SU-DHL-6 (cell line): ENCODE measurements around the gene USB1.

Experiments used
- H2AFZ ChIP-seq: fragments of 200-600 bp; sonication (generic); 2 replicates; pipeline ENCODE4 v1.6.1; 2014; ENCODE audit warnings: low read depth, mild to moderate bottlenecking, moderate library complexity, mixed read lengths, antibody characterized with exemption, low read length; ENCODE audit not compliant: severe bottlenecking
- H3F3A ChIP-seq: fragments of 200-600 bp; shearing (Covaris generic); 2 replicates; pipeline ENCODE4 v1.6.0; 2016; ENCODE audit warnings: antibody characterized with exemption, mild to moderate bottlenecking; ENCODE audit not compliant: insufficient read depth
- H3K27ac ChIP-seq: fragments of 200-600 bp; sonication (generic); 2 replicates; pipeline ENCODE4 v1.5.1; 2016; ENCODE audit warnings: low read depth, mild to moderate bottlenecking, low read length, moderate library complexity, mixed read lengths
- H3K27me3 ChIP-seq: fragments of 200-600 bp; sonication (generic), shearing (Covaris generic); 2 replicates; pipeline ENCODE4 v1.6.0; 2014; ENCODE audit warnings: mild to moderate bottlenecking, low read length
- H3K36me3 ChIP-seq: fragments of 200-600 bp; sonication (generic); 2 replicates; pipeline ENCODE4 v1.6.1; 2014; ENCODE audit warnings: mild to moderate bottlenecking, low read length, mixed read lengths
- H3K4me2 ChIP-seq: fragments of 300-600, 200-600 bp; shearing (Covaris generic), sonication (generic); 2 replicates; pipeline ENCODE4 v1.6.0; 2014; ENCODE audit warnings: low read length, low read depth, mild to moderate bottlenecking; ENCODE audit not compliant: poor library complexity, severe bottlenecking
- H3K4me3 ChIP-seq: fragments of 200-600 bp; sonication (generic); 2 replicates; pipeline ENCODE4 v1.5.1; 2014; ENCODE audit warnings: antibody characterized with exemption, low read length, mild to moderate bottlenecking, mixed read lengths; ENCODE audit not compliant: insufficient read depth, poor library complexity, severe bottlenecking
- H3K79me2 ChIP-seq: fragments of 200-600 bp; sonication (generic); 2 replicates; pipeline ENCODE4 v1.6.1; 2014; ENCODE audit warnings: mild to moderate bottlenecking, low read length, moderate library complexity; ENCODE audit not compliant: insufficient read depth
- H3K9ac ChIP-seq: fragments of 200-600 bp; sonication (generic); 2 replicates; pipeline ENCODE4 v1.7.0; 2014; ENCODE audit warnings: mild to moderate bottlenecking, low read length
- H3K9me2 ChIP-seq: fragments of 200-600 bp; sonication (generic); replicated peaks from 2 replicates; pipeline ENCODE4 v1.6.1; 2014; ENCODE audit warnings: low read length; ENCODE audit not compliant: insufficient read depth
- H3K9me3 ChIP-seq: fragments of 200-600 bp; sonication (generic); 2 replicates; pipeline ENCODE4 v1.6.1; 2014; ENCODE audit warnings: low read length, mixed read lengths; ENCODE audit not compliant: insufficient read depth
- H4K20me1 ChIP-seq: fragments of 200-600 bp; sonication (generic); 2 replicates; pipeline ENCODE4 v1.6.1; 2014; ENCODE audit warnings: low read depth, mild to moderate bottlenecking, antibody characterized with exemption, low read length, moderate library complexity, mixed read lengths
- EZH2phosphoT487 ChIP-seq: fragments of 200-600 bp; sonication (generic), shearing (Covaris generic); conservative IDR thresholded peaks from 2 replicates; pipeline ENCODE4 v1.6.1; 2018; ENCODE audit warnings: mild to moderate bottlenecking, antibody characterized with exemption, low read length, moderate library complexity, mixed read lengths
- TF ChIP-seq, protein P1 (sequence below): fragments of 200-600 bp; sonication (generic); IDR thresholded peaks from one replicate; pipeline ENCODE4 v1.5.1; 2017; ENCODE audit warnings: antibody characterized with exemption, mild to moderate bottlenecking, low read length, moderate library complexity; ENCODE audit not compliant: insufficient read depth, poor library complexity, severe bottlenecking

USB1 gene, protein sequence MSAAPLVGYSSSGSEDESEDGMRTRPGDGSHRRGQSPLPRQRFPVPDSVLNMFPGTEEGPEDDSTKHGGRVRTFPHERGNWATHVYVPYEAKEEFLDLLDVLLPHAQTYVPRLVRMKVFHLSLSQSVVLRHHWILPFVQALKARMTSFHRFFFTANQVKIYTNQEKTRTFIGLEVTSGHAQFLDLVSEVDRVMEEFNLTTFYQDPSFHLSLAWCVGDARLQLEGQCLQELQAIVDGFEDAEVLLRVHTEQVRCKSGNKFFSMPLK

DNA sequence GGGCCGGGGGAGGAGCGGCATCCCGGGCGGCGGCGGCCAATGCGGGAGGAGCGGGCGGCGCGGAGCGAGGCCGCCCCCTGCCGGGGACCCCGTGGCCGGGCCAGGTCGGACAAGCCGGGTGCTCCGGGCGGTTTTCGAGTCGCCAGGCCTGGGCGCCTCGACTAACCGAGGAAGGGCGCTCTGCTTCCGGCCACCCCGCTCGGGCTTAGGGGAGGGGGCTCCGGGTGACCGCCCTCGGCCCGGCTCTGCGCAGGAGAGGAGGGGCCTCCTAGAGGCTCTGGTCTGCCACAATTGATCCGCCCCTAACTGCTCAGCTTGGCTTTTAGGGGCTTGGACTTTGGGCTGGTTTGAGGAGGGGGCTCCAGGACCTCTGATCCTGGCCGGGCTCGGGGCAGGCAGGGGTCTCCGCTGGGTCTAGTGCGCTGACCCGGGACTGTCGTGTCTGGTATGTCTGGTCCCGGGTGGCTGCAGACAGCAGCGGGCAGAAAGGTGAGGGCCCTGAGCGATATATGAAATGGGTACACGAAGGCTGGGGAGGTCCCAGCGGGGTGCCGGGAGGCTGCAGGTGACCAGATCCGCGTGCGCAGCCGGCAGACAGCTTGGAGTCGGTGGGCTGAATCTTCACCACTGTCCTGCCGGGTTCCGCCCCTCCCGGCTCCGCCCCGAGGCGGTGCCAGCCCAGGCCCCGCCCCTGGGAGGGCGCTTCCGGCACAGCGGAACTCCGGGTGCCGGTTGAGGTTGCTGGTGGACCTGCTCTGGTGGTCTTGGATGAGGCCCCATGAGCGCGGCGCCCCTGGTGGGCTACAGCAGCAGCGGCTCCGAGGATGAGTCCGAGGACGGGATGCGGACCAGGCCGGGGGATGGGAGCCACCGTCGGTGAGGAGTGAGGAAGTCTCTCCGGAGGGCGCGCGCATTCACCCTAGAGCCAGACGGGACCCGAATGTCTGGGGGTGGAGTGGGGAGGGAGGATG is at the start of gene USB1:
TSS of gene USB1 (plus strand) at position 702 of the 971 bp plus-strand sequence. CDS start at position 779, 77 bp downstream.
- peak within 1 kb of the TSS; percentile 93 for H2AFZ ChIP-seq
- peak within 1 kb of the TSS; percentile 83 for H3K9ac ChIP-seq
- H3K9me3 ChIP-seq: no peaks in the 10 kb centered on the region
- peak within 1 kb of the TSS; percentile 95 for H3K4me2 ChIP-seq
- H4K20me1 ChIP-seq: no peaks in the 10 kb centered on the region
- H3K4me3 ChIP-seq: peak within 1 kb of the TSS; percentile 80
- H3K27me3 ChIP-seq: no peaks in the 10 kb centered on the region
- no peaks in the 10 kb centered on the region; the same call in 1 of the 2 replicates for H3K36me3 ChIP-seq
- peak within 1 kb of the TSS; percentile 67 for H3K27ac ChIP-seq
- peaks cover 15% of the 10 kb centered on the region for H3F3A ChIP-seq
- no peaks in the 10 kb centered on the region for H3K79me2 ChIP-seq
- TF ChIP-seq EZH2phosphoT487: no peak
- TF ChIP-seq, protein P1, sequence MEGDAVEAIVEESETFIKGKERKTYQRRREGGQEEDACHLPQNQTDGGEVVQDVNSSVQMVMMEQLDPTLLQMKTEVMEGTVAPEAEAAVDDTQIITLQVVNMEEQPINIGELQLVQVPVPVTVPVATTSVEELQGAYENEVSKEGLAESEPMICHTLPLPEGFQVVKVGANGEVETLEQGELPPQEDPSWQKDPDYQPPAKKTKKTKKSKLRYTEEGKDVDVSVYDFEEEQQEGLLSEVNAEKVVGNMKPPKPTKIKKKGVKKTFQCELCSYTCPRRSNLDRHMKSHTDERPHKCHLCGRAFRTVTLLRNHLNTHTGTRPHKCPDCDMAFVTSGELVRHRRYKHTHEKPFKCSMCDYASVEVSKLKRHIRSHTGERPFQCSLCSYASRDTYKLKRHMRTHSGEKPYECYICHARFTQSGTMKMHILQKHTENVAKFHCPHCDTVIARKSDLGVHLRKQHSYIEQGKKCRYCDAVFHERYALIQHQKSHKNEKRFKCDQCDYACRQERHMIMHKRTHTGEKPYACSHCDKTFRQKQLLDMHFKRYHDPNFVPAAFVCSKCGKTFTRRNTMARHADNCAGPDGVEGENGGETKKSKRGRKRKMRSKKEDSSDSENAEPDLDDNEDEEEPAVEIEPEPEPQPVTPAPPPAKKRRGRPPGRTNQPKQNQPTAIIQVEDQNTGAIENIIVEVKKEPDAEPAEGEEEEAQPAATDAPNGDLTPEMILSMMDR: peak; percentile 29
- H3K9me2 ChIP-seq: no peaks in the 10 kb centered on the region

DNA sequence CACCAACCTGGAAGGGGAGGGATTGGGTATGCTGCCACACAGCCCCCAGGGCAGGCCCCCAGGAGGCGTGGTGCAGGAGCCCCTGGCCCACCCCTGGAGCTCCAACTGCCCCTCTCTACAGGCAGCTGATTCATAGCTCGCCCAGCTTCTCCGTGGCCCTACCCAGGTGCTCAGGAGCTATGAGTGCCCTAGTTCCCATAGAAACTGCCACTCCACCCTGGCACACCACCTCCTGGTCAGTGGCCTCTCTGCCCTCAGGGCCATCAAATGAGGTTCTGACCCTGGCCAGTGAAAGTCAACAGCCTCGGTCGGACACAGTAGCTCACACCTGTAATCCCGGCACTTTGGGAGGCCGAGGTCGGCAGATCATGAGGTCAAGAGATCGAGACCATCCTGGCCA is 48.3 kb upstream of the USB1 start:
- H3K9me3 ChIP-seq: no peaks in the 10 kb centered on the region
- TF ChIP-seq, protein P1: no peak
- no peak for TF ChIP-seq EZH2phosphoT487
- no peaks in the 10 kb centered on the region for H3K27me3 ChIP-seq
- no peaks in the 10 kb centered on the region for H3K9me2 ChIP-seq
- no peak overlapping the region for H3K4me2 ChIP-seq
- H3K79me2 ChIP-seq: no peaks in the 10 kb centered on the region
- H4K20me1 ChIP-seq: no peaks in the 10 kb centered on the region
- no peak overlapping the region for H3K9ac ChIP-seq
- H3K27ac ChIP-seq: no peak overlapping the region
- H3K36me3 ChIP-seq: no peaks in the 10 kb centered on the region
- no peaks in the 10 kb centered on the region for H3F3A ChIP-seq
- no peak overlapping the region for H2AFZ ChIP-seq
- no peak overlapping the region for H3K4me3 ChIP-seq

DNA sequence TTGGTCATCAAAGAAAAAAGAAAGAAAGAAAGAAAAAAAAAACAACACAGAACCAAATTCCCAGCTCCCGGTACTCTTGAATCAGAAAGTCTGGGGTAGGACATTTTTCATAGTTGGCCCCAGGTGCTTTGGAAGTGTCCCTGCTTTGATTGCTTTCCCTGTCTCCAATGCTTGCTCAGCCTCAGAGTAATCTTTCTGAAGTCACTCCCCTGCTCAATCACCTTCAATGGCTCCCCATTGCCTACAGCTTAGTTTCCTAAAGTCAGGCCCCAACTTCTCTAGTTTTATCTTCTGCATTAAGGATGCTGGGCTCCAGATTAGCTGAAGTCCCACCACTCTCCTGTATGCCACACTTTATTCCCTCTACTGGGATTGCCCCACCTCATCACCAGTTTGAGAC is 47.4 kb upstream of the USB1 start:
- Histone ChIP-seq H3K4me3 (no peak overlapping the region), H3K36me3 (no peaks in the 10 kb centered on the region), H3K27ac (no peak overlapping the region), H2AFZ (no peak overlapping the region), H3K4me2 (no peak overlapping the region), H3K9me3 (no peaks in the 10 kb centered on the region), H3K79me2 (no peaks in the 10 kb centered on the region), H3K9me2 (no peaks in the 10 kb centered on the region), H3K27me3 (no peaks in the 10 kb centered on the region), H3K9ac (no peak overlapping the region), H4K20me1 (no peaks in the 10 kb centered on the region), H3F3A (no peaks in the 10 kb centered on the region)
- TF ChIP-seq EZH2phosphoT487: no peak
- TF ChIP-seq, protein P1: no peak
